ENCODE results near the gene POR. TPM values are rescaled to one million over a fixed set of nuclear protein-coding genes. Genes with fewer than 3 reads are reported as not detected.

POR gene
- total and polyA plus RNA-seq, 2 of the 13 experiments (the other 11 are each of a cell fraction or from before 2014, with no cell fraction given): 145 to 266 TPM

GRCh38 chr7:75878769-75879611 lies 36.0 kb upstream of the POR start, which contains the start of gene RHBDD2 (continued):
- TF ChIP-seq MYNN (CRISPR knock-in tag; IDR thresholded peaks at IDR 0.05; ENCODE audit: low read depth) (no peak), TEAD2 (CRISPR knock-in tag; IDR thresholded peaks at IDR 0.05) (no peak), ZNF326 (CRISPR knock-in tag; IDR thresholded peaks at IDR 0.05; ENCODE audit: borderline replicate concordance) (no peak), HNRNPLL (IDR thresholded peaks at IDR 0.05; ENCODE audit: low read depth, low read length, poor library complexity, severe bottlenecking) (peak; percentile 61), CEBPG (CRISPR knock-in tag; IDR thresholded peaks at IDR 0.05) (0 out of 2 replicates have a peak, but pooled peaks have one; percentile 2), ZNF720 (CRISPR knock-in tag; IDR thresholded peaks at IDR 0.05) (no peak), ZBTB8A (CRISPR knock-in tag; IDR thresholded peaks at IDR 0.05; ENCODE audit: borderline replicate concordance, low read depth) (no peak), SOX6 (IDR thresholded peaks at IDR 0.05) (no peak), SOX6 (CRISPR knock-in tag; IDR thresholded peaks at IDR 0.05) (peak; percentile 68), ZNF891 (CRISPR knock-in tag; IDR thresholded peaks at IDR 0.05) (peak; percentile 91; the same call in 1 of the 2 replicates), ZMYM2 (CRISPR knock-in tag; IDR thresholded peaks at IDR 0.05) (no peak), ZNF296 (CRISPR knock-in tag; conservative IDR thresholded peaks at IDR 0.05) (0 out of 2 replicates have a peak, but pooled peaks have one; percentile 40), SP5 (CRISPR knock-in tag; IDR thresholded peaks at IDR 0.05; ENCODE audit: borderline replicate concordance, low read depth) (peak; percentile 45; the same call in 1 of the 2 replicates), ELF4 (CRISPR knock-in tag; IDR thresholded peaks at IDR 0.05; ENCODE audit: borderline replicate concordance) (no peak), ZFP62 (CRISPR knock-in tag; IDR thresholded peaks at IDR 0.05) (no peak), BHLHE40 (IDR thresholded peaks at IDR 0.05; ENCODE audit: low read length) (no peak), REXO4 (CRISPR knock-in tag; IDR thresholded peaks at IDR 0.05; ENCODE audit: borderline replicate concordance) (no peak), SP2 (CRISPR knock-in tag; IDR thresholded peaks at IDR 0.05) (no peak), ARNT2 (CRISPR knock-in tag; IDR thresholded peaks at IDR 0.05; ENCODE audit: low read depth) (0 out of 2 replicates have a peak, but pooled peaks have one; percentile 62), SETDB1 (CRISPR knock-in tag; IDR thresholded peaks at IDR 0.05; ENCODE audit: borderline replicate concordance) (no peak)
- TF ChIP-seq, protein P1, sequence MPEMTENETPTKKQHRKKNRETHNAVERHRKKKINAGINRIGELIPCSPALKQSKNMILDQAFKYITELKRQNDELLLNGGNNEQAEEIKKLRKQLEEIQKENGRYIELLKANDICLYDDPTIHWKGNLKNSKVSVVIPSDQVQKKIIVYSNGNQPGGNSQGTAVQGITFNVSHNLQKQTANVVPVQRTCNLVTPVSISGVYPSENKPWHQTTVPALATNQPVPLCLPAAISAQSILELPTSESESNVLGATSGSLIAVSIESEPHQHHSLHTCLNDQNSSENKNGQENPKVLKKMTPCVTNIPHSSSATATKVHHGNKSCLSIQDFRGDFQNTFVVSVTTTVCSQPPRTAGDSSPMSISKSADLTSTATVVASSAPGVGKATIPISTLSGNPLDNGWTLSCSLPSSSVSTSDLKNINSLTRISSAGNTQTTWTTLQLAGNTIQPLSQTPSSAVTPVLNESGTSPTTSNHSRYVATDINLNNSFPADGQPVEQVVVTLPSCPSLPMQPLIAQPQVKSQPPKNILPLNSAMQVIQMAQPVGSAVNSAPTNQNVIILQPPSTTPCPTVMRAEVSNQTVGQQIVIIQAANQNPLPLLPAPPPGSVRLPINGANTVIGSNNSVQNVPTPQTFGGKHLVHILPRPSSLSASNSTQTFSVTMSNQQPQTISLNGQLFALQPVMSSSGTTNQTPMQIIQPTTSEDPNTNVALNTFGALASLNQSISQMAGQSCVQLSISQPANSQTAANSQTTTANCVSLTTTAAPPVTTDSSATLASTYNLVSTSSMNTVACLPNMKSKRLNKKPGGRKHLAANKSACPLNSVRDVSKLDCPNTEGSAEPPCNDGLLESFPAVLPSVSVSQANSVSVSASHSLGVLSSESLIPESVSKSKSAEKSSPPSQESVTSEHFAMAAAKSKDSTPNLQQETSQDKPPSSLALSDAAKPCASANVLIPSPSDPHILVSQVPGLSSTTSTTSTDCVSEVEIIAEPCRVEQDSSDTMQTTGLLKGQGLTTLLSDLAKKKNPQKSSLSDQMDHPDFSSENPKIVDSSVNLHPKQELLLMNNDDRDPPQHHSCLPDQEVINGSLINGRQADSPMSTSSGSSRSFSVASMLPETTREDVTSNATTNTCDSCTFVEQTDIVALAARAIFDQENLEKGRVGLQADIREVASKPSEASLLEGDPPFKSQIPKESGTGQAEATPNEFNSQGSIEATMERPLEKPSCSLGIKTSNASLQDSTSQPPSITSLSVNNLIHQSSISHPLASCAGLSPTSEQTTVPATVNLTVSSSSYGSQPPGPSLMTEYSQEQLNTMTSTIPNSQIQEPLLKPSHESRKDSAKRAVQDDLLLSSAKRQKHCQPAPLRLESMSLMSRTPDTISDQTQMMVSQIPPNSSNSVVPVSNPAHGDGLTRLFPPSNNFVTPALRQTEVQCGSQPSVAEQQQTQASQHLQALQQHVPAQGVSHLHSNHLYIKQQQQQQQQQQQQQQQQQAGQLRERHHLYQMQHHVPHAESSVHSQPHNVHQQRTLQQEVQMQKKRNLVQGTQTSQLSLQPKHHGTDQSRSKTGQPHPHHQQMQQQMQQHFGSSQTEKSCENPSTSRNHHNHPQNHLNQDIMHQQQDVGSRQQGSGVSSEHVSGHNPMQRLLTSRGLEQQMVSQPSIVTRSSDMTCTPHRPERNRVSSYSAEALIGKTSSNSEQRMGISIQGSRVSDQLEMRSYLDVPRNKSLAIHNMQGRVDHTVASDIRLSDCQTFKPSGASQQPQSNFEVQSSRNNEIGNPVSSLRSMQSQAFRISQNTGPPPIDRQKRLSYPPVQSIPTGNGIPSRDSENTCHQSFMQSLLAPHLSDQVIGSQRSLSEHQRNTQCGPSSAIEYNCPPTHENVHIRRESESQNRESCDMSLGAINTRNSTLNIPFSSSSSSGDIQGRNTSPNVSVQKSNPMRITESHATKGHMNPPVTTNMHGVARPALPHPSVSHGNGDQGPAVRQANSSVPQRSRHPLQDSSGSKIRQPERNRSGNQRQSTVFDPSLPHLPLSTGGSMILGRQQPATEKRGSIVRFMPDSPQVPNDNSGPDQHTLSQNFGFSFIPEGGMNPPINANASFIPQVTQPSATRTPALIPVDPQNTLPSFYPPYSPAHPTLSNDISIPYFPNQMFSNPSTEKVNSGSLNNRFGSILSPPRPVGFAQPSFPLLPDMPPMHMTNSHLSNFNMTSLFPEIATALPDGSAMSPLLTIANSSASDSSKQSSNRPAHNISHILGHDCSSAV (CRISPR knock-in tag; IDR thresholded peaks at IDR 0.05; ENCODE audit: borderline replicate concordance): no peak
